ENCODE data around the gene EHBP1L1. TPM values are rescaled to one million over a fixed set of nuclear protein-coding genes. Genes with fewer than 3 reads are reported as not detected.

EHBP1L1 gene
- polyA plus RNA-seq, 4 donors, result 36.1 to 131 (median 62.4) TPM

- 74 to 76% (median 74%) methylated on average over 8 of the region's 8 CpGs for WGBS, 3 donors
- H3K36me3 ChIP-seq (ENCODE audit: control insufficient read depth in 3 of 3, insufficient read depth in 2 of 3, low read depth in 1 of 3, low read length in 3 of 3), result peaks cover 4 to 91% (median 9%) of the 10 kb centered on the region in 3 donors
- DNase-seq (no peak), FAIRE-seq (no peak)
- H3K9me3 ChIP-seq (ENCODE audit: control insufficient read depth in 2 of 2, insufficient read depth in 1 of 2, low read depth in 1 of 2, low read length in 1 of 2), result no peaks in the 10 kb centered on the region
- H3K4me1 ChIP-seq (ENCODE audit: control insufficient read depth in 3 of 3, insufficient read depth in 2 of 3, low read depth in 1 of 3, low read length in 2 of 3), result peaks cover 0 to 36% (median 0%) of the 10 kb centered on the region in 3 donors
- H3K27me3 ChIP-seq (ENCODE audit: control insufficient read depth in 3 of 3, insufficient read depth in 3 of 3, low read length in 3 of 3), result peaks cover 0 to 23% (median 0%) of the 10 kb centered on the region in 3 donors
- no peak overlapping the region for H3K4me3 ChIP-seq (ENCODE audit: low read depth in 1 of 3, low read length in 3 of 3)
- H3K27ac ChIP-seq (ENCODE audit: low read depth in 1 of 3, low read length in 2 of 3), result no peak overlapping the region
Observed at GRCh38 chr11:65584106-65584505, 8.3 kb downstream of the EHBP1L1 start.

- Histone ChIP-seq H3K9me3 (ENCODE audit: control insufficient read depth in 2 of 2, insufficient read depth in 1 of 2, low read depth in 1 of 2, low read length in 1 of 2) (no peaks in the 10 kb centered on the region), H3K4me1 (ENCODE audit: control insufficient read depth in 3 of 3, insufficient read depth in 2 of 3, low read depth in 1 of 3, low read length in 2 of 3) (peaks cover 0 to 38% (median 0%) of the 10 kb centered on the region in 3 donors), H3K4me3 (ENCODE audit: low read depth in 1 of 3, low read length in 3 of 3) (no peak overlapping the region), H3K27ac (ENCODE audit: low read depth in 1 of 3, low read length in 2 of 3) (no peak overlapping the region), H3K27me3 (ENCODE audit: control insufficient read depth in 3 of 3, insufficient read depth in 3 of 3, low read length in 3 of 3) (peaks cover 0 to 23% (median 0%) of the 10 kb centered on the region in 3 donors), H3K36me3 (ENCODE audit: control insufficient read depth in 3 of 3, insufficient read depth in 2 of 3, low read depth in 1 of 3, low read length in 3 of 3) (peaks cover 0 to 91% (median 11%) of the 10 kb centered on the region in 3 donors)
- DNase-seq (peak in 1 of 2 donors; percentile 54), FAIRE-seq (no peak)
- WGBS, 3 donors, result 38 to 59% (median 38%) methylated on average over 38 to 46 of the region's 46 CpGs
Observed at GRCh38 chr11:65584723-65585171, 8.9 kb downstream of the EHBP1L1 start.

- 74 to 79% (median 77%) methylated on average over 50 to 51 of the region's 51 CpGs for WGBS, 3 donors
- Histone ChIP-seq H3K36me3 (ENCODE audit: control insufficient read depth in 3 of 3, insufficient read depth in 2 of 3, low read depth in 1 of 3, low read length in 3 of 3) (peaks cover 0 to 91% (median 13%) of the 10 kb centered on the region in 3 donors), H3K4me3 (ENCODE audit: low read depth in 1 of 3, low read length in 3 of 3) (no peak overlapping the region), H3K27ac (ENCODE audit: low read depth in 1 of 3, low read length in 2 of 3) (peak overlapping the region in 1 of 3 donors; percentile 28), H3K27me3 (ENCODE audit: control insufficient read depth in 3 of 3, insufficient read depth in 3 of 3, low read length in 3 of 3) (peaks cover 0 to 23% (median 0%) of the 10 kb centered on the region in 3 donors), H3K9me3 (ENCODE audit: control insufficient read depth in 2 of 2, insufficient read depth in 1 of 2, low read depth in 1 of 2, low read length in 1 of 2) (no peaks in the 10 kb centered on the region), H3K4me1 (ENCODE audit: control insufficient read depth in 3 of 3, insufficient read depth in 2 of 3, low read depth in 1 of 3, low read length in 2 of 3) (peaks cover 0 to 34% (median 0%) of the 10 kb centered on the region in 3 donors)
- no peak for FAIRE-seq
- no peak for DNase-seq
Observed at GRCh38 chr11:65585396-65586246, 9.8 kb downstream of the EHBP1L1 start.

- H3K36me3 ChIP-seq (ENCODE audit: control insufficient read depth in 3 of 3, insufficient read depth in 2 of 3, low read depth in 1 of 3, low read length in 3 of 3), result peaks cover 0 to 90% (median 12%) of the 10 kb centered on the region in 3 donors
- 85 to 92% (median 90%) methylated on average over 4 of the region's 4 CpGs for WGBS, 3 donors
- peak overlapping the region in 1 of 3 donors; percentile 28 for H3K27ac ChIP-seq (ENCODE audit: low read depth in 1 of 3, low read length in 2 of 3)
- peaks cover 0 to 34% (median 0%) of the 10 kb centered on the region in 3 donors for H3K4me1 ChIP-seq (ENCODE audit: control insufficient read depth in 3 of 3, insufficient read depth in 2 of 3, low read depth in 1 of 3, low read length in 2 of 3)
- no peak for DNase-seq
- peaks cover 0 to 23% (median 0%) of the 10 kb centered on the region in 3 donors for H3K27me3 ChIP-seq (ENCODE audit: control insufficient read depth in 3 of 3, insufficient read depth in 3 of 3, low read length in 3 of 3)
- no peak for FAIRE-seq
- no peak overlapping the region for H3K4me3 ChIP-seq (ENCODE audit: low read depth in 1 of 3, low read length in 3 of 3)
- no peaks in the 10 kb centered on the region for H3K9me3 ChIP-seq (ENCODE audit: control insufficient read depth in 2 of 2, insufficient read depth in 1 of 2, low read depth in 1 of 2, low read length in 1 of 2)
Observed at GRCh38 chr11:65586247-65586630, 10.4 kb downstream of the EHBP1L1 start.

GRCh38 chr11:65586676-65587075, 10.8 kb downstream of the EHBP1L1 start:
- WGBS, 3 donors, result 77 to 96% (median 92%) methylated on average over 2 of the region's 2 CpGs
- DNase-seq, result no peak
- Histone ChIP-seq H3K9me3 (ENCODE audit: control insufficient read depth in 2 of 2, insufficient read depth in 1 of 2, low read depth in 1 of 2, low read length in 1 of 2) (no peaks in the 10 kb centered on the region), H3K4me3 (ENCODE audit: low read depth in 1 of 3, low read length in 3 of 3) (no peak overlapping the region), H3K27me3 (ENCODE audit: control insufficient read depth in 3 of 3, insufficient read depth in 3 of 3, low read length in 3 of 3) (peaks cover 0 to 23% (median 0%) of the 10 kb centered on the region in 3 donors), H3K27ac (ENCODE audit: low read depth in 1 of 3, low read length in 2 of 3) (peak overlapping the region in 1 of 3 donors; percentile 2), H3K36me3 (ENCODE audit: control insufficient read depth in 3 of 3, insufficient read depth in 2 of 3, low read depth in 1 of 3, low read length in 3 of 3) (peaks cover 0 to 88% (median 8%) of the 10 kb centered on the region in 3 donors), H3K4me1 (ENCODE audit: control insufficient read depth in 3 of 3, insufficient read depth in 2 of 3, low read depth in 1 of 3, low read length in 2 of 3) (peaks cover 0 to 35% (median 0%) of the 10 kb centered on the region in 3 donors)
- FAIRE-seq, result no peak

GRCh38 chr11:65588199-65589054, 12.6 kb downstream of the EHBP1L1 start:
- Histone ChIP-seq H3K4me1 (ENCODE audit: control insufficient read depth in 3 of 3, insufficient read depth in 2 of 3, low read depth in 1 of 3, low read length in 2 of 3) (peaks cover 0 to 43% (median 0%) of the 10 kb centered on the region in 3 donors), H3K27me3 (ENCODE audit: control insufficient read depth in 3 of 3, insufficient read depth in 3 of 3, low read length in 3 of 3) (peaks cover 0 to 31% (median 0%) of the 10 kb centered on the region in 3 donors), H3K36me3 (ENCODE audit: control insufficient read depth in 3 of 3, insufficient read depth in 2 of 3, low read depth in 1 of 3, low read length in 3 of 3) (peaks cover 0 to 81% (median 6%) of the 10 kb centered on the region in 3 donors), H3K27ac (ENCODE audit: low read depth in 1 of 3, low read length in 2 of 3) (peak overlapping the region in 2 of 3 donors; percentile 49 to 56), H3K4me3 (ENCODE audit: low read depth in 1 of 3, low read length in 3 of 3) (no peak overlapping the region), H3K9me3 (ENCODE audit: control insufficient read depth in 2 of 2, insufficient read depth in 1 of 2, low read depth in 1 of 2, low read length in 1 of 2) (no peaks in the 10 kb centered on the region)
- no peak for FAIRE-seq
- 31 to 42% (median 37%) methylated on average over 13 of the region's 13 CpGs for WGBS, 3 donors
- peak; percentile 77 to 78 for DNase-seq

GRCh38 chr11:65589444-65590239, 13.8 kb downstream of the EHBP1L1 start:
- H3K36me3 ChIP-seq (ENCODE audit: control insufficient read depth in 3 of 3, insufficient read depth in 2 of 3, low read depth in 1 of 3, low read length in 3 of 3), result peaks cover 0 to 77% (median 6%) of the 10 kb centered on the region in 3 donors
- H3K4me1 ChIP-seq (ENCODE audit: control insufficient read depth in 3 of 3, insufficient read depth in 2 of 3, low read depth in 1 of 3, low read length in 2 of 3), result peaks cover 0 to 37% (median 0%) of the 10 kb centered on the region in 3 donors
- no peak for FAIRE-seq
- no peak overlapping the region for H3K4me3 ChIP-seq (ENCODE audit: low read depth in 1 of 3, low read length in 3 of 3)
- H3K9me3 ChIP-seq (ENCODE audit: control insufficient read depth in 2 of 2, insufficient read depth in 1 of 2, low read depth in 1 of 2, low read length in 1 of 2), result no peaks in the 10 kb centered on the region
- peaks cover 0 to 23% (median 0%) of the 10 kb centered on the region in 3 donors for H3K27me3 ChIP-seq (ENCODE audit: control insufficient read depth in 3 of 3, insufficient read depth in 3 of 3, low read length in 3 of 3)
- 72 to 80% (median 73%) methylated on average over 9 of the region's 9 CpGs for WGBS, 3 donors
- peak overlapping the region in 1 of 3 donors; percentile 8 for H3K27ac ChIP-seq (ENCODE audit: low read depth in 1 of 3, low read length in 2 of 3)
- DNase-seq, result no peak
